ENCODE data around the gene RPGR.

DNA sequence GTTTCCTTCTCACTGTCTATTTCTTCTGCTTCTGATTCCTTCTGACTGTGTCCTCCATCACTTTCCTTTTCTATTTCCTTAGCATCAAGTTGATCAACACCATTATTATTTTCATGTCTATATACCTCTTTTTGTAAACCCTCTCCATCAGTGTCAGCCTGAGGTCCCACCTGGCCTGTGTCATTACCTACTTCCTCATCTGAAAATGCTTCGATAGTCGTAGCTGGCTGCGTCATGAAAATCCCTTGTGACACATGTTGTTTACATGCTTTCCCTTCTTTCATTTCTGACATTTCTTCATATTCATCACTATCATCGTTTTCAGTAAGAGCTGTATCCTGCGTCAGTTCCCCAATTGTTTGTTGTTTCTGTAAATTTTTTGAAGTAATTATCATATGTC, 39.6 kb downstream of the RPGR start:
- TF ChIP-seq, protein P1, sequence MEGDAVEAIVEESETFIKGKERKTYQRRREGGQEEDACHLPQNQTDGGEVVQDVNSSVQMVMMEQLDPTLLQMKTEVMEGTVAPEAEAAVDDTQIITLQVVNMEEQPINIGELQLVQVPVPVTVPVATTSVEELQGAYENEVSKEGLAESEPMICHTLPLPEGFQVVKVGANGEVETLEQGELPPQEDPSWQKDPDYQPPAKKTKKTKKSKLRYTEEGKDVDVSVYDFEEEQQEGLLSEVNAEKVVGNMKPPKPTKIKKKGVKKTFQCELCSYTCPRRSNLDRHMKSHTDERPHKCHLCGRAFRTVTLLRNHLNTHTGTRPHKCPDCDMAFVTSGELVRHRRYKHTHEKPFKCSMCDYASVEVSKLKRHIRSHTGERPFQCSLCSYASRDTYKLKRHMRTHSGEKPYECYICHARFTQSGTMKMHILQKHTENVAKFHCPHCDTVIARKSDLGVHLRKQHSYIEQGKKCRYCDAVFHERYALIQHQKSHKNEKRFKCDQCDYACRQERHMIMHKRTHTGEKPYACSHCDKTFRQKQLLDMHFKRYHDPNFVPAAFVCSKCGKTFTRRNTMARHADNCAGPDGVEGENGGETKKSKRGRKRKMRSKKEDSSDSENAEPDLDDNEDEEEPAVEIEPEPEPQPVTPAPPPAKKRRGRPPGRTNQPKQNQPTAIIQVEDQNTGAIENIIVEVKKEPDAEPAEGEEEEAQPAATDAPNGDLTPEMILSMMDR (IDR thresholded peaks at IDR 0.05; ENCODE audit: low read length) = no peak
- no peak for TF ChIP-seq EZH2 (IDR thresholded peaks at IDR 0.05; ENCODE audit: borderline replicate concordance, low read length)

Measured in OCI-LY1 (cell line).